CD14-positive monocyte (primary cell): ENCODE results near the gene FAT1. TPM values are rescaled to one million over a fixed set of nuclear protein-coding genes. Genes with fewer than 3 reads are reported as not detected.

ENCODE experiments used
- DNase-seq, 3 donors: peaks; one replicate each; pipeline ENCODE4 v3.0.0-alpha.2; 2011 to 2022
- H2AFZ ChIP-seq: 2 replicates; pipeline ENCODE4 v1.6.0; 2012; ENCODE audit warnings: mild to moderate bottlenecking, low read depth, low read length, inconsistent platforms; ENCODE audit not compliant: insufficient read depth, poor library complexity, severe bottlenecking
- H3K27ac ChIP-seq, 2 donors: 1 replicate in 1 of 2; 2 replicates in 1 of 2; pipeline ENCODE4 v1.5.1; 2012 to 2013; ENCODE audit warnings: low read length in 2 of 2, control low read depth in 1 of 2, inconsistent platforms in 1 of 2, low read depth in 1 of 2, mild to moderate bottlenecking in 1 of 2
- H3K27me3 ChIP-seq, 2 donors: one replicate each; pipeline versions ENCODE4 v1.6.0 to v1.6.1; 2011 to 2013; ENCODE audit warnings: low read length in 2 of 2; ENCODE audit not compliant: control insufficient read depth in 2 of 2, insufficient read depth in 2 of 2
- H3K36me3 ChIP-seq, 2 donors: replicated peaks in 1 of 2; 1 replicate in 1 of 2; 2 replicates in 1 of 2; pipeline versions ENCODE4 v1.5.1 to v1.6.1; 2012 to 2013; ENCODE audit warnings: low read length in 2 of 2, control low read depth in 1 of 2, inconsistent platforms in 1 of 2, mild to moderate bottlenecking in 1 of 2; ENCODE audit not compliant: insufficient read depth in 2 of 2, control insufficient read depth in 1 of 2
- H3K4me1 ChIP-seq, 2 donors: 1 replicate in 1 of 2; 2 replicates in 1 of 2; pipeline versions ENCODE4 v1.5.1 to v1.6.1; 2012 to 2013; ENCODE audit warnings: low read length in 2 of 2, control low read depth in 1 of 2, inconsistent platforms in 1 of 2, mild to moderate bottlenecking in 1 of 2, moderate library complexity in 1 of 2; ENCODE audit not compliant: insufficient read depth in 2 of 2, control insufficient read depth in 1 of 2
- H3K4me2 ChIP-seq: replicated peaks from 2 replicates; pipeline ENCODE3; 2012; ENCODE audit warnings: low read length, moderate library complexity, mild to moderate bottlenecking; ENCODE audit not compliant: poor library complexity, severe bottlenecking; ENCODE audit errors: extremely low read depth
- H3K4me3 ChIP-seq, 3 experiments: fragments of 200-600 bp in 1 of 3; sonication (generic) in 1 of 3; replicated peaks in 1 of 3; 1 replicate in 2 of 3; 2 replicates in 1 of 3; pipeline ENCODE4 v1.5.1; 2011 to 2013; ENCODE audit warnings: low read length in 3 of 3, mild to moderate bottlenecking in 3 of 3, control low read depth in 2 of 3, low read depth in 2 of 3, inconsistent platforms in 1 of 3, moderate library complexity in 1 of 3
- H3K79me2 ChIP-seq: 2 replicates; pipeline ENCODE4 v1.6.0; 2012; ENCODE audit warnings: mild to moderate bottlenecking, control low read depth, inconsistent platforms, low read length, moderate library complexity; ENCODE audit not compliant: insufficient read depth
- H3K9ac ChIP-seq: 2 replicates; pipeline ENCODE4 v1.6.0; 2017; ENCODE audit warnings: low read length, mild to moderate bottlenecking; ENCODE audit not compliant: insufficient read depth, poor library complexity, severe bottlenecking
- H3K9me3 ChIP-seq, 2 donors: replicated peaks in 1 of 2; 1 replicate in 1 of 2; 2 replicates in 1 of 2; pipeline versions ENCODE4 v1.5.1 to v1.6.1; 2012 to 2013; ENCODE audit warnings: low read length in 2 of 2, control low read depth in 1 of 2; ENCODE audit not compliant: control insufficient read depth in 1 of 2, insufficient read depth in 1 of 2
- H4K20me1 ChIP-seq: 2 replicates; pipeline ENCODE4 v1.6.0; 2012; ENCODE audit warnings: mild to moderate bottlenecking, low read length, control low read depth, moderate library complexity; ENCODE audit not compliant: insufficient read depth
- H3K27ac Mint-ChIP-seq, 7 donors: one replicate each; pipeline ENCODE4 v1.8.0; 2020; ENCODE audit warnings: mild to moderate bottlenecking in 7 of 7, mixed read lengths in 7 of 7, moderate library complexity in 6 of 7, inconsistent platforms in 2 of 7
- H3K27me3 Mint-ChIP-seq, 3 donors: one replicate each; pipeline ENCODE4 v1.8.0; 2021 to 2022; ENCODE audit warnings: low read depth in 3 of 3, mild to moderate bottlenecking in 3 of 3, mixed read lengths in 3 of 3, moderate library complexity in 3 of 3, inconsistent platforms in 1 of 3
- H3K36me3 Mint-ChIP-seq, 2 donors: one replicate each; pipeline ENCODE4 v1.8.0; 2020; ENCODE audit warnings: mixed read lengths in 2 of 2, inconsistent platforms in 1 of 2, mild to moderate bottlenecking in 1 of 2
- H3K4me1 Mint-ChIP-seq: one replicate; pipeline ENCODE4 v1.8.0; 2020; ENCODE audit warnings: mild to moderate bottlenecking, mixed read lengths
- H3K4me3 Mint-ChIP-seq, 2 donors: one replicate each; pipeline ENCODE4 v1.8.0; 2020; ENCODE audit warnings: mild to moderate bottlenecking in 2 of 2, mixed read lengths in 2 of 2, moderate library complexity in 1 of 2
- H3K9me3 Mint-ChIP-seq, 7 donors: one replicate each; pipeline ENCODE4 v1.8.0; 2020 to 2022; ENCODE audit warnings: mixed read lengths in 7 of 7, mild to moderate bottlenecking in 6 of 7, moderate library complexity in 6 of 7, inconsistent platforms in 2 of 7
- CTCF ChIP-seq: fragments of 200-600 bp; IDR thresholded peaks from one replicate; pipeline ENCODE4 v1.8.0; 2022; ENCODE audit warnings: antibody characterized with exemption, mild to moderate bottlenecking
- WGBS: methylation state at CpG from one replicate; pipeline ENCODE4 v1.1.5; 2013; ENCODE audit warnings: missing lambda C conversion rate; ENCODE audit not compliant: insufficient coverage; 5-methylcytosine and 5-hydroxymethylcytosine counted together
- intact Hi-C, 2 donors: fragments of 100-400 bp; cut with micrococcal nuclease; formaldehyde crosslinking; loops; one replicate each; pipeline versions ENCODE4 v1.15.0 to v1.15.1; 2023
- polyA plus RNA-seq, 3 donors: library from polyadenylated mRNA; depleted of rRNA in 1 of 3; unstranded in 2 of 3; stranded (reverse) in 1 of 3; fragments of 300-500 nt in 2 of 3; fragments of >200 nt in 1 of 3; fragmentation: Illumina TruSeq in 2 of 3; gene quantifications; 1 replicate in 2 of 3; 2 replicates in 1 of 3; pipeline ENCODE4 v1.2.3, GENCODE V29; 2012 to 2021

The FAT1 gene
- polyA plus RNA-seq, 3 donors: not detected

DNA sequence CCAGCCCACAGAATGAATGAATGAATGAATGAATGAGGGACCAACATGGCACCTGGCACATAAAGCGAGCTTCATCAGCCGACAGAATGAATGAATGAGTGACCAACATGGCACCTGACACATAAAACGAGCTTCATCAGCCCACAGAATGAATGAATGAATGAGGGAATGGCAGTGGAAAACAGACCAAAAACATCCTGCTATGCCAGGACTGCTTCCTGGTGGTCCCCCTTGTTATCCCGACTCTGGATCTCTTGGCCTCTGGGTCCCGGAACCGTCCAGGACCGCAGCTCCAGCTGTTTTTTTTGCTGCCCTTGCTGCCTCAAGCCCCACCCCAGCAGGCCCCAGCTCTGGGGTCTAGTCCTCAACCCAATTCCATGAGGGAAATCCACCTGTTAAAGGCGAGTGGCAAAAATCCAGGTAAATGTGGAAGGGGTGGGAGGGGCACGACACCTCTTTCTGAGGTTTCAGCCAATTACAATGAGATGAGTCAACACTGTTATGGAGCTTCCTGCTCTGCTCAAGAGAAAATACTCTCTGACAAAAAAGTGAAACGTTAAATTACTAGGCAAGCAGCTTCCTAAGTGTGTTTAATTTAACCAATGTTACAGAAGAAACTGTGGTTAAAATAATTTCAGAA is 96.3 kb downstream of the FAT1 start:
- no peaks in the 10 kb centered on the region for H3K79me2 ChIP-seq
- no peaks in the 10 kb centered on the region for H3K36me3 ChIP-seq

GRCh38 chr4:186624951-186625350 is 98.7 kb downstream of the FAT1 start:
- no peak for DNase-seq
- TF ChIP-seq CTCF: no peak
- Mint-ChIP-seq H3K27me3 (no peaks in the 10 kb centered on the region), H3K4me1 (peaks cover 3% of the 10 kb centered on the region), H3K4me3 (no peak overlapping the region), H3K27ac (no peak overlapping the region), H3K36me3 (no peaks in the 10 kb centered on the region), H3K9me3 (peaks cover 0 to 8% (median 4%) of the 10 kb centered on the region in 7 donors)
- H3K79me2 ChIP-seq: no peaks in the 10 kb centered on the region
- H3K9ac ChIP-seq: no peak overlapping the region
- H3K27ac ChIP-seq: no peak overlapping the region
- H4K20me1 ChIP-seq: no peaks in the 10 kb centered on the region
- no peaks in the 10 kb centered on the region for H3K36me3 ChIP-seq
- no peak overlapping the region for H3K4me3 ChIP-seq
- intact Hi-C loops: no loop called here
- no peaks in the 10 kb centered on the region for H3K27me3 ChIP-seq
- no CpG with 5 or more reads among the region's 1 CpG for WGBS
- H2AFZ ChIP-seq: no peak overlapping the region
- peaks cover 0 to 8% of the 10 kb centered on the region in 2 donors for H3K9me3 ChIP-seq
- no peak overlapping the region for H3K4me2 ChIP-seq
- H3K4me1 ChIP-seq: no peaks in the 10 kb centered on the region

More for the DNA sequence above, 96.3 kb downstream of the FAT1 start:
- no peak for TF ChIP-seq CTCF
- Mint-ChIP-seq H3K27ac (no peak overlapping the region), H3K9me3 (peaks cover 4 to 14% (median 6%) of the 10 kb centered on the region in 7 donors), H3K4me1 (peaks cover 3% of the 10 kb centered on the region), H3K27me3 (peaks cover 0 to 1% (median 0%) of the 10 kb centered on the region in 3 donors), H3K4me3 (no peak overlapping the region), H3K36me3 (no peaks in the 10 kb centered on the region)
- Histone ChIP-seq H3K27me3 (no peaks in the 10 kb centered on the region), H3K27ac (no peak overlapping the region), H3K9me3 (peaks cover 0 to 8% of the 10 kb centered on the region in 2 donors), H3K4me2 (no peak overlapping the region), H4K20me1 (no peaks in the 10 kb centered on the region), H3K4me3 (no peak overlapping the region), H3K4me1 (no peaks in the 10 kb centered on the region), H3K9ac (no peak overlapping the region), H2AFZ (no peak overlapping the region)
- DNase-seq: no peak
- 100% methylated on average over 4 of the region's 10 CpGs for WGBS
- intact Hi-C loops: no loop called here
